AG09319 (cell line): ENCODE data around the gene SIDT1.

Source experiments
- DNase-seq: peaks from one replicate; pipeline ENCODE4 v3.0.0-alpha.2; 2010; ENCODE audit warnings: low read depth; ENCODE audit errors: extremely low read depth
- CTCF ChIP-seq: IDR thresholded peaks from 2 replicates; pipeline ENCODE4 v1.5.1; 2011; ENCODE audit warnings: low read depth, mild to moderate bottlenecking, inconsistent platforms, low read length, moderate library complexity

The SIDT1 gene

GRCh38 chr3:113676261-113676660 is 143.9 kb downstream of the SIDT1 start:
- DNase-seq = no peak

GRCh38 chr3:113677737-113678136 is 145.4 kb downstream of the SIDT1 start:
- TF ChIP-seq CTCF = no peak
- DNase-seq = no peak

More at GRCh38 chr3:113676261-113676660, 143.9 kb downstream of the SIDT1 start:
- TF ChIP-seq CTCF = no peak

- no peak for TF ChIP-seq CTCF
- no peak for DNase-seq
Observed at GRCh38 chr3:113678773-113679172, 146.4 kb downstream of the SIDT1 start.
